Midbrain (tissue), 1 donor: ENCODE results near the gene KLRF1.

Experiments
- DNase-seq: peaks from one replicate; lab custom pipeline; 2025; lab: John Stamatoyannopoulos, UW

The KLRF1 gene

DNA sequence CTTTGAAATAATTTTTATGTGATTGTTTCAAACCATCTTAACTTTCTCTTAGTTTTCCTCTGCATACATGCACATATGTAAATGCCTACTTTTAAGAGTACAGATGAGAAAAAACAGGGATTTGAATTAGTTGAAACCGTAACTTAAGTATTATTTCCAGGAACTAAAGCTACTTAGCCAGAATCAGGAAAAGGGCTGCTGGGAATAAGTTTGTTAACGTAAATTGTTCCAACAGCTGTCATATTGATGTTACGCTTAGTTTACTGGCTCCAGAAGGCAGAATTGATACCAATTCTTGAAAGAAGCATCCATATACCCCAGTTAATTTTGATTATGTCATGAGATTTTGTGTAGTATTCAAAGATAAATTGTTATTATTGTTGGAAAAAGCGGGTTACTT is 17.9 kb upstream of the KLRF1 start:
- DNase-seq: no peak

GRCh38 chr12:9809866-9810265 is 17.4 kb upstream of the KLRF1 start:
- DNase-seq: no peak

- DNase-seq: no peak
Measured at GRCh38 chr12:9810671-9811070, 16.6 kb upstream of the KLRF1 start.

DNA sequence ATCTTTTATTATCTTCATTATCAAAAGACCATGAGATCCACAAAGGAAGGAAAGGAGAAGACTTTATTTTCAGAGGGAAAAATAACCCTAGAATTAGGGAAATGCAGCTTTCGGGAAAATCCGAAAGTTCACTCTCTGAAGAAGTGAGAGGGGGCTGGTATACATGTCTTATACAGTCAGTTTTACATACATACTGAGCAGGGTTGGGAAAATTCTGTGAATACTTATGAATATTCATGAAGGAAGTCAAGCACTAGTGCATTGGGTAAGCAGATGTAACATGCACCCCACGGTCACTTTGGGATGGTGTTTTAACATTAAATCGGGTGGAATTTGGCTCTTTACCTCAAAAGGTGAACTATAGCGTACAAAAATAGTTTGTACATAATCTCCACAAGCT is 15.7 kb upstream of the KLRF1 start:
- DNase-seq: no peak

- peak; percentile 33 for DNase-seq
Measured at GRCh38 chr12:9813821-9814798, 13.2 kb upstream of the KLRF1 start.

- no peak for DNase-seq
Measured at GRCh38 chr12:9820281-9820930, 6.9 kb upstream of the KLRF1 start.

- no peak for DNase-seq
Measured at GRCh38 chr12:9829483-9829882, 2.2 kb downstream of the KLRF1 start.

GRCh38 chr12:9829982-9830381 is 2.7 kb downstream of the KLRF1 start:
- DNase-seq: no peak

DNA sequence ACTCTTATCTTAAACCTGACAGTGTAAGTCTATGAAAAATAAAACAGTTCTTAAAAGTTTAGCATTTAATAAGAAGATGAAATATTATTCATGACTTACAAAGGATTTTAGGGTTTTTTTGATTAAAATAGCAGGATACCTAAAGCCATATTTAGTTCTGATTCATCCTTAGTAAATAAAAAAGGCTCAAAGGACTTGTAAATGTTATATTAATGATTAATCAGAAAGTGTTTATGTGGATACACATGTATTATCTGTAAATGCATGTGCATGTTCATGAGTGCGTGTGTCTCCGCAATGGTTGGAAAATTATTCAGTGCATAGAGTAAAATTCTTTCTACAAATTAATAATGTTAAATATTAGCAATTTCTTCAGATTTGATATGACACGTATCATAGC is 4.4 kb downstream of the KLRF1 start:
- no peak for DNase-seq

DNA sequence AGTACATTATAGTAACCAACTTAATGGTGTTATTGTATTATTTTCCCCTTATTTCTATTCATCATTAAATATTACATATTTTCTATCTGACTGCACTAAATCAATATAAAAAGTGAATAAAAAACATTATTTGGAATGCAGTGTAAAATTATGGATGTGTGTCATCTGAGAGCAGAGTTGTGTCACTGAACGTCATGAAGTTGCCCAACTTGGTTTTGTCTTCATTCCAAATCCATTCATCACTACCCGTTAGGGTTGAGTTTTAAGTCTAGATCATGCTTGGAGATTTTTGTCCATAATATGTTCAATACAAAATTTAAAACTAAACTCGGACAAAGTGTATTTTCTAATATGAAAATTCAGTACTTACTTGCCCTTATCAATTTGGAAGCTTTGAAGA is 16.1 kb downstream of the KLRF1 start:
- DNase-seq: no peak

- DNase-seq: no peak
Measured at GRCh38 chr12:9848899-9849298, 21.6 kb downstream of the KLRF1 start.

DNA sequence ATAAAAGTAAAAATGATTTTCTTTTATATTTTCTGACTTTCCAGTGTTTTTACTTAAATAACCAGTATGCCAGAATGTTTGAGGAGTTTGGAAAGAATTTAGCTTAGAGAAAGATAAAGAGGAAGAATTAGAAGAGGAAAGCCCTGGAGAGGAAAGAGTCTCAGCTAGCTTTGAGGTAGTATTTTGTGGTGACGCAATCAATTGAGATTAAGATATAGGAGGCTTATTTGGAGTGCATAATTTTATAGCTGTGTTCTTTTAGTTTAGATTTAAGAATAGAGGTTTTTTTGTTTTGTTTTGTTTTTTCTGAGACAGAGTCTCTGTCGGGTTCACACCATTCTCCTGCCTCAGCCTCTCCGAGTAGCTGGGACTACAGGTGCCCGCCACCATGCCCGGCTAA is 23.8 kb downstream of the KLRF1 start:
- DNase-seq: no peak

DNA sequence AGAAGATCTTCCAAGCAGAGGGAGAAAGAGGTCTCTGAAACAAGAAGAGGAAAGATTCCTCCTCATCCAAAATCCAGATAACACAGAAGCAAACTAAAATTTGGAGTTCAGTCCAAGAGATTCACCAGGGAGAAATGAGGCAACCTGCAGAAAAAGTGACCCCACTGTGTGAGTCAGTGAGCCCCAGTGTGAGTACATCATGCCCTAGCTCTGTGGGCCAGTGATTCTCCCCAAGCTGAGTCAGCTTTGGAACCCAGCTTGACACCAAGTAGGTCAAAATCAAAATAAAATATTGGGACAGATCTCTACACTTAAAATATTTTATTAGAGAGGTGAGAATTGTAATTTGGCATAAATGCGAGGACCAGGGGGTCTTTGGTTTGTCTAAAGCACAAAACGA is 24.6 kb downstream of the KLRF1 start:
- DNase-seq: no peak

DNA sequence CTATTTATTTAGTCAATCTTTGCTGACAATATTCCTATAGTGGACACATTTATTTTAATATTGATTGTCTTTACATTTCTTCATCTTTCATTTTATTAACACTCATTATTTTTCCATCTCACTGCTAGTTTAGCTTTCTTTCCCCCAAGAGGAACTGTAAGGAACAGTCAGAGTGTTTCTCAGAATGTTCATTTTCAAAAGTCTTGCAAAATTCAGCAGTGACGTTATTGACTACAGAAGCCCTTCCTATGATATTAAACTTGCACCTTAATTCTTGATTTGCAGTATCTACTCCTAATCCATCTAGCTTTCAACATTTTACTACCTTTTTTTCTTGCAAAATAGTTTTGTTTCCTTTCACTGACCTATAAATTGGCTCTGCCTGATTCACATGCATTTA is 28.9 kb downstream of the KLRF1 start:
- no peak for DNase-seq

GRCh38 chr12:9856894-9857293 is 29.6 kb downstream of the KLRF1 start:
- DNase-seq: no peak

- no peak for DNase-seq
Measured at GRCh38 chr12:9858135-9858534, 30.9 kb downstream of the KLRF1 start.

DNA sequence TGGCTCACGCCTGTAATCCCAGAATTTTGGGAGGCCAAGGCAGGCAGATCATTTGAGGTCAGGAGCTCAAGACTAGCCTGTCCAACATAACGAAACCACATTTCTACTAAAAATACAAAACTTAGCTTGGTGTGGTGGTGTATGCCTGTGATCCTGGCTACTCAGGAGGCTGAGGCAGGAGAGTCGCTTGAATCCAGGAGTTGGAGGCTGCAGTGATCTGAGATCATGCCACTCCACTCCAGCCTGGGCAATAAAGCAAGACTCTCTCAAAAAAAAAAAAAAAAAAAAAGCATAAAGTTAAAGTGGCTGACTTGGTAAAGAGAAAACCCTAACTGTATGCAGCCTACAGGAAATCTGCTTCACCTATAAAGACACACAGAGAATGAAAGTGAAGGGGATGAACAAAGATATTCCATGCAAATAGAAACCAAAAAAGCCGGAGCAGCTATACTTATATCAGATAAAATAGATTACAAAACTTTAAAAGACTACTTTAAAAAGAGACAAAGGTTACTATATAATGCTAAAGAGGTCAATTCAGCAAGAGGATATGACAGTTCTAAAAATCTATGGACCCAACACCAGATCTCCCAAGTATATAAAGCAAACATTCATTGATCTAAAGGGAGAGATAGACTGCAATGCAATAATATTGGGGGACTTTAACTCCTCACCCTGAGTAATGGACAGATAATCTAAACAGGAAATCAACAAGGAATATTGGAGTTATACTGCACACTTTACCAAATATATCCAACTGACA is 37.8 kb downstream of the KLRF1 start:
- DNase-seq: no peak

DNA sequence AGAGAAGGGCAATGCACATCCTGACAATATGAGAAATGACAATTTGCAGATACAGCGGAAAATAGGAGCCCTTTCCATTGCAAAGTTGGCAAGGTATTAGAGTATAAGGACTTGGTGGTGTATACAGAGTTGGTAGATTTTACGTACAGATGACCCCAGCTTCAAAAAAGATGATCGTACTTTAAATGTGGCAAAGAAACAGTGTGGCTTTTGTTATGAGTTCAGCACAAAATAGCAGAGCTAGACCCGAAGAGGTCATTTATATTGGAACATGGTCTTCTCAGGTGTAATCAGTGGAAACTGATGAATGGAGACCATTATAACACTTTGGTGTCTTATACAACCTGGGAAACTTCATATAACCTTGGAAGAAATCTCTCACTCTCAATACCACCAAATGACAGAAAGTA is 39.6 kb downstream of the KLRF1 start:
- no peak for DNase-seq

DNA sequence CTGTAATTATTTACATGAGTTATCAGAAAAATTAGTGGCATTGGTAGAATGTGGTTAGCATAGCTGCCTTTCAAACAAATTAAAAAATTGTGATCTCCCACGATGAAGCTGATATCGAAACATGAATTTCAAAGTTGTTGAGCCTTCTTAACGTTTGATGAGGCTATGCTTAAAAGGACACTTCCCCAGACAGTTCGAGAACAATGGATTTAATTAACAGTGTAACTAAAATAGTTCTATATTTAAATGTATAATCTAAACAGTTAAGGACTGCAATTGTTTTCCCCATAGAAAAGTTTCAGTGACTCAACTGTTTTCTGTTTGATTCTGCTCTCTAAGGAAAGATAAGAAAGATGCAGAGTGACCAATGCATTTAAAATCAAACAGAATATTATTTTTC is 40.2 kb downstream of the KLRF1 start:
- no peak for DNase-seq

GRCh38 chr12:9868311-9868801 is 41.1 kb downstream of the KLRF1 start:
- DNase-seq: no peak

DNA sequence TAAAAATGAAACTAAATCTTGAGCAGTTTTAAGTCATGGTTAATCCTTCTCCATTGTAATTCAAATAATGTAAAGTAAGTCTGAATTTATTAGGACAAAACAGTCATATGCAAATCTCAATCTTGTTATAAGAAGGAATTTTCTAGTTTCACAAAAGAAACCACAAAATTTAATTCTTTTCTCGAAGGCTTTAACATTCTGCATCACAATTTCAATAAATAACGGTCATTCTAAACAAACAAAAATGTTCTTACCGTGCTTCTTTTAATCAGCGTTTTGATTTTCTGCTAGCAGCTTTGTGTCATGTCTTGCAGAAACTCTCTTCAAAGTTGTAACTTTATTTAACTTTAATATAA is 41.6 kb downstream of the KLRF1 start:
- DNase-seq: no peak

DNA sequence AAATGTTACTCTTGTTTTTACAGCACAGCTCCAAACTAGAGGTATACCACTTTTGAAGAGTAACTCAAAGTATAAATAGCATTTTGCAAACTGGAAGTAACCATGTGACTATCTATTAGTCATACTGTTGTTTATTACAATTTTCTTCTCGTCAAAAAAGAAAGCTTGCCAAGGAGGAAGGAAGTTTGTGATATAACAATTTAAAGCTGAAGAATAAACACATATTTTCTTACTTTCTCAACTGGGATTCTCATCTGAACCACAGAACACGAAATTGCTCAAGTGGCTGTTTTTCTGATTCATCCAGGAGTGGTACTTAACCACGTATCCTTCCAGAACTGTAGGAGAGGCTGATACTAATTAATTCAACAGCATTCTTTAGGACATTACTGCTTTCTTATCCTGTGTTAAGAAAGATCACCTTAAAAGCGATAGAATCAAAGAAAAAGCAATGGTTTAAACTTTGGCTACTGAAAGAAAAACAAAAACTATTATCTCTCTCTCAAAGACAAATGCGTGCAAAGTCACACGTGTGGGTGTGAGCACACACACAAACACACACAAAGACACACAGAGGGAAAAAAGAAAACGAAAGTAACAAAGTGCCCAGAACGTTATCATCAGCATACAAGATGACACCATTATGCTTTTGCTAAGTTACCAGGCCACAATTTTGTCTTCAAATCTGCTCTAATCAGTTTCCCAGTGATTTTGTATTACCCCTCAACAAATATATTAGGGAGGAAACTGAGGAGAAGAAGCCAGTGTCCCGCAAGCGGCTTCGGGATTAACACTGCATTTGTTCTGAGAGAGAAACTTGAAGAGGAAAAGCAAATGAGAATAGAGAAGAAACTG is 42.3 kb downstream of the KLRF1 start, which contains the start of gene CLEC2B:
Gene CLEC2B (minus strand): TSS at position 48 of the 855 bp plus-strand sequence.
- no peak for DNase-seq
